Loucy (cell line): Measurements from ENCODE around the gene COL9A1.

ENCODE experiments used
- H2AFZ ChIP-seq: fragments of 200-600 bp; sonication (generic); 2 replicates; pipeline ENCODE4 v1.6.0; 2016; ENCODE audit warnings: antibody characterized with exemption, mild to moderate bottlenecking, low read length, moderate library complexity
- H3F3A ChIP-seq: fragments of 200-600 bp; 2 replicates; pipeline ENCODE4 v1.6.0; 2016; ENCODE audit warnings: antibody characterized with exemption, low read depth, mild to moderate bottlenecking
- H3K27me3 ChIP-seq: fragments of 200-600 bp; sonication (generic); 2 replicates; pipeline ENCODE4 v1.6.1; 2014; ENCODE audit warnings: low read length, mild to moderate bottlenecking; ENCODE audit not compliant: insufficient read depth, poor library complexity, severe bottlenecking
- H3K36me3 ChIP-seq: fragments of 200-600 bp; sonication (generic); 2 replicates; pipeline ENCODE4 v1.6.1; 2016; ENCODE audit warnings: low read length; ENCODE audit not compliant: insufficient read depth
- H3K4me1 ChIP-seq: fragments of 200-600 bp; sonication (generic); 2 replicates; pipeline ENCODE4 v1.5.1; 2014; ENCODE audit warnings: low read length, mild to moderate bottlenecking; ENCODE audit not compliant: insufficient read depth, poor library complexity, severe bottlenecking
- H3K4me2 ChIP-seq: fragments of 200-600 bp; sonication (generic); 2 replicates; pipeline ENCODE4 v1.6.0; 2014; ENCODE audit warnings: antibody characterized with exemption, low read length, low read depth, mild to moderate bottlenecking; ENCODE audit not compliant: poor library complexity, severe bottlenecking
- H3K4me3 ChIP-seq: fragments of 200-600 bp; sonication (generic); 2 replicates; pipeline ENCODE4 v1.5.1; 2014; ENCODE audit warnings: low read length, mild to moderate bottlenecking, mixed read lengths; ENCODE audit not compliant: poor library complexity, severe bottlenecking
- H3K79me2 ChIP-seq: fragments of 200-600 bp; sonication (generic); 2 replicates; pipeline ENCODE4 v1.6.1; 2014; ENCODE audit warnings: low read length; ENCODE audit not compliant: insufficient read depth
- H3K9ac ChIP-seq: fragments of 200-600 bp; sonication (generic); 2 replicates; pipeline ENCODE4 v1.6.0; 2014; ENCODE audit warnings: mild to moderate bottlenecking, low read depth, low read length, moderate library complexity; ENCODE audit not compliant: poor library complexity, severe bottlenecking
- H3K9me2 ChIP-seq: fragments of 200-600 bp; sonication (generic); replicated peaks from 2 replicates; pipeline ENCODE4 v1.6.1; 2016; ENCODE audit warnings: low read depth, low read length, mixed read lengths
- H3K9me3 ChIP-seq: fragments of 200-600 bp; sonication (generic); 2 replicates; pipeline ENCODE4 v1.6.1; 2014; ENCODE audit warnings: mild to moderate bottlenecking, antibody characterized with exemption, low read length, low read depth; ENCODE audit not compliant: insufficient read depth
- H4K20me1 ChIP-seq: fragments of 200-600 bp; sonication (generic); 2 replicates; pipeline ENCODE4 v1.6.0; 2014; ENCODE audit warnings: antibody characterized with exemption, low read length, mild to moderate bottlenecking; ENCODE audit not compliant: insufficient read depth, poor library complexity, severe bottlenecking
- CTCF ChIP-seq: fragments of 200-600 bp; sonication (generic); conservative IDR thresholded peaks from 2 replicates; pipeline ENCODE4 v1.5.1; 2014; ENCODE audit warnings: mild to moderate bottlenecking, antibody characterized with exemption, low read length
- EZH2phosphoT487 ChIP-seq: fragments of 200-600 bp; IDR thresholded peaks from 2 replicates; pipeline ENCODE4 v1.6.1; 2018; ENCODE audit warnings: antibody characterized with exemption, mild to moderate bottlenecking, moderate library complexity, borderline replicate concordance

COL9A1 gene

GRCh38 chr6:70215460-70216108 is 87.3 kb downstream of the COL9A1 start:
- Histone ChIP-seq H3F3A (no peaks in the 10 kb centered on the region), H3K4me2 (no peak overlapping the region), H3K36me3 (no peaks in the 10 kb centered on the region), H3K4me3 (no peak overlapping the region), H3K4me1 (no peaks in the 10 kb centered on the region), H3K9me2 (no peaks in the 10 kb centered on the region), H3K9me3 (no peaks in the 10 kb centered on the region), H3K9ac (no peak overlapping the region), H4K20me1 (no peaks in the 10 kb centered on the region), H3K79me2 (no peaks in the 10 kb centered on the region), H3K27me3 (no peaks in the 10 kb centered on the region), H2AFZ (no peak overlapping the region)
- TF ChIP-seq CTCF, result no peak
- TF ChIP-seq EZH2phosphoT487, result no peak

- Histone ChIP-seq H3K4me2 (no peak overlapping the region), H3K9me2 (no peaks in the 10 kb centered on the region), H4K20me1 (no peaks in the 10 kb centered on the region), H3K4me3 (no peak overlapping the region), H3F3A (no peaks in the 10 kb centered on the region), H3K36me3 (no peaks in the 10 kb centered on the region), H3K4me1 (no peaks in the 10 kb centered on the region), H2AFZ (no peak overlapping the region), H3K27me3 (no peaks in the 10 kb centered on the region), H3K9me3 (no peaks in the 10 kb centered on the region), H3K79me2 (no peaks in the 10 kb centered on the region), H3K9ac (no peak overlapping the region)
- TF ChIP-seq CTCF (peak; percentile 58), EZH2phosphoT487 (no peak)
These were observed 92.4 kb downstream of the COL9A1 start for GRCh38 chr6:70210462-70210861.

- Histone ChIP-seq H3K9ac (no peak overlapping the region), H3K79me2 (no peaks in the 10 kb centered on the region)
These were observed 94.6 kb downstream of the COL9A1 start for GRCh38 chr6:70208235-70208790.

More at GRCh38 chr6:70208235-70208790, 94.6 kb downstream of the COL9A1 start:
- no peak overlapping the region for H2AFZ ChIP-seq
- TF ChIP-seq EZH2phosphoT487 (no peak), CTCF (no peak)
- H3K27me3 ChIP-seq, result no peaks in the 10 kb centered on the region
- H3K36me3 ChIP-seq, result no peaks in the 10 kb centered on the region
- H3F3A ChIP-seq, result no peaks in the 10 kb centered on the region
- H4K20me1 ChIP-seq, result no peaks in the 10 kb centered on the region
- no peak overlapping the region for H3K4me3 ChIP-seq
- H3K4me1 ChIP-seq, result no peaks in the 10 kb centered on the region
- H3K4me2 ChIP-seq, result no peak overlapping the region
- no peaks in the 10 kb centered on the region for H3K9me3 ChIP-seq
- H3K9me2 ChIP-seq, result no peaks in the 10 kb centered on the region
